ENCODE data around the gene FRMPD1. TPM values are rescaled to one million over a fixed set of nuclear protein-coding genes. Genes with fewer than 3 reads are reported as not detected.

Gene FRMPD1
- total and polyA plus RNA-seq, 9 donors, result 0.01 to 0.46 (median 0.26) TPM; not detected in 4

DNA sequence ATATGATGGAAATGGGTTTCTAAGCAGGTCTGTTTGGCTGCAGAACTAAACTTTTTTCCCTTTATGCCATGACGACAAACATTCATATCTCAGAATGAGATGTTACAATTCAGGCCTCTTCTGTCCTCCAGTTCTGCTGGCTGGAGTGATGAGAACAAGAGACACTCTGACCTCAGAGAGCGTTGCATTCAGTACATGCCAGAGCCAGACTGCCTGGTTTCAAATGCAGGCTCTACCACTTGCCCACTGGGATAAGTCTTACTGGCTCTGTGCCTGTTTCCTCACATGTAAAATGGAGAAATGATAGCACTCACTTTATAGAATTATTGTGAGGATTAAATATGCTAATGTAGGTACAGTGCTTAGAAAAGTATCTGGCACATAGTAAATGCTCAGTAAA, 33.6 kb upstream of the FRMPD1 start:
- WGBS, 3 donors, result 82 to 86% (median 83%) methylated on average over 2 of the region's 2 CpGs
- intact Hi-C loops (cut with DNase I), result no loop called here
- H3K36me3 ChIP-seq, result no peaks in the 10 kb centered on the region
- H3K27me3 ChIP-seq, result no peaks in the 10 kb centered on the region
- no peaks in the 10 kb centered on the region for H3K4me1 ChIP-seq (ENCODE audit: insufficient read depth)
- H3K27ac ChIP-seq, result no peak overlapping the region
- TF ChIP-seq POLR2A (IDR thresholded peaks at IDR 0.05) (no peak), EP300 (IDR thresholded peaks at IDR 0.05) (no peak)
- TF ChIP-seq, protein P1, sequence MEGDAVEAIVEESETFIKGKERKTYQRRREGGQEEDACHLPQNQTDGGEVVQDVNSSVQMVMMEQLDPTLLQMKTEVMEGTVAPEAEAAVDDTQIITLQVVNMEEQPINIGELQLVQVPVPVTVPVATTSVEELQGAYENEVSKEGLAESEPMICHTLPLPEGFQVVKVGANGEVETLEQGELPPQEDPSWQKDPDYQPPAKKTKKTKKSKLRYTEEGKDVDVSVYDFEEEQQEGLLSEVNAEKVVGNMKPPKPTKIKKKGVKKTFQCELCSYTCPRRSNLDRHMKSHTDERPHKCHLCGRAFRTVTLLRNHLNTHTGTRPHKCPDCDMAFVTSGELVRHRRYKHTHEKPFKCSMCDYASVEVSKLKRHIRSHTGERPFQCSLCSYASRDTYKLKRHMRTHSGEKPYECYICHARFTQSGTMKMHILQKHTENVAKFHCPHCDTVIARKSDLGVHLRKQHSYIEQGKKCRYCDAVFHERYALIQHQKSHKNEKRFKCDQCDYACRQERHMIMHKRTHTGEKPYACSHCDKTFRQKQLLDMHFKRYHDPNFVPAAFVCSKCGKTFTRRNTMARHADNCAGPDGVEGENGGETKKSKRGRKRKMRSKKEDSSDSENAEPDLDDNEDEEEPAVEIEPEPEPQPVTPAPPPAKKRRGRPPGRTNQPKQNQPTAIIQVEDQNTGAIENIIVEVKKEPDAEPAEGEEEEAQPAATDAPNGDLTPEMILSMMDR (IDR thresholded peaks at IDR 0.05), result no peak
- no peak for DNase-seq
- H3K9me3 ChIP-seq, result no peaks in the 10 kb centered on the region
- H3K4me3 ChIP-seq, result no peak overlapping the region

DNA sequence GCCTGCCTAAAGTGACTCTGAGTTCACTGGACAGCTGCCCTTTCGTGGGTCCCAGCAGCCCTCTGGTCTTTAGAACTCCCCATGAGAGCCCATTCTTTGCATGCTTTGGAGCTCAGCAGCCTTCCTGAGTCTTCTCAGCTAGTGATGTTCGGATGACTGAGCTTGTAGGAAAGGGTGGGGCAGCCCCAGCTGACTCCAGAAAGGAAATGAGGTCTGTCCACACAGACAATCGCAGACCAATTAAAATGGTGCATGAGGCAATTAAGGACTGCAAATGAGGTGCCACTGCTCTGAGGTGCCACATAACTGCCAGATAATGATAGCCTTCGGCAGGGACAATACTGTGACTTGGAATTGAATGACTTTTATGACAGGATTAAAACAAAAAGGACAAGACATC, 32.9 kb upstream of the FRMPD1 start:
- no peak for DNase-seq
- Histone ChIP-seq H3K4me1 (ENCODE audit: insufficient read depth) (no peaks in the 10 kb centered on the region), H3K36me3 (no peaks in the 10 kb centered on the region), H3K9me3 (no peaks in the 10 kb centered on the region), H3K27me3 (no peaks in the 10 kb centered on the region), H3K27ac (no peak overlapping the region), H3K4me3 (no peak overlapping the region)
- TF ChIP-seq, protein P1 (IDR thresholded peaks at IDR 0.05), result no peak
- TF ChIP-seq EP300 (IDR thresholded peaks at IDR 0.05), result no peak
- TF ChIP-seq POLR2A (IDR thresholded peaks at IDR 0.05), result no peak
- intact Hi-C loops (cut with DNase I), result no loop called here
- WGBS, 3 donors, result 69 to 73% (median 70%) methylated on average over 4 of the region's 4 CpGs

DNA sequence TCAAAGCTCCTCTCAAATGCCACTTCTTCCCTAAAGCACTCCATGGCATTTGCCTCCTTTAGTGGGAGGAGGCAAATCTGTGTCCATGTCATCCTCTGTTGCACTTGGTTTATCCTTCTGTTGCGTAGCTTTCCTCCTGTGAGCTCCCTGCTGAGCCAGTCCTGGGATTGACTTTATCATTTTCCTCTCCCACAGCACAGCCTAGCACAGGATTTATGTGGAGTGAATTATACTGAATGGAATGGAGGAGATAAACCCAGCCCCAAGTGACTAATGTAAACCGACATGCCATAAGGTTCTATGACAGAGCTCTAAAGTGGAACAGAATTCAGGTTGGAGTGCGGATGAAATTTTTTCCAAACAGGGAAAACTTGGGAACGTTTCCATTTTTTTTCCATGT, 31.9 kb upstream of the FRMPD1 start:
- Histone ChIP-seq H3K36me3 (no peaks in the 10 kb centered on the region), H3K27ac (no peak overlapping the region), H3K9me3 (no peaks in the 10 kb centered on the region), H3K27me3 (no peaks in the 10 kb centered on the region), H3K4me1 (ENCODE audit: insufficient read depth) (no peaks in the 10 kb centered on the region), H3K4me3 (no peak overlapping the region)
- TF ChIP-seq POLR2A (IDR thresholded peaks at IDR 0.05), result no peak
- TF ChIP-seq, protein P1 (IDR thresholded peaks at IDR 0.05), result no peak
- TF ChIP-seq EP300 (IDR thresholded peaks at IDR 0.05), result no peak
- intact Hi-C loops (cut with DNase I), result no loop called here
- WGBS, 3 donors, result 79 to 89% (median 88%) methylated on average over 4 of the region's 4 CpGs
- DNase-seq, result no peak

DNA sequence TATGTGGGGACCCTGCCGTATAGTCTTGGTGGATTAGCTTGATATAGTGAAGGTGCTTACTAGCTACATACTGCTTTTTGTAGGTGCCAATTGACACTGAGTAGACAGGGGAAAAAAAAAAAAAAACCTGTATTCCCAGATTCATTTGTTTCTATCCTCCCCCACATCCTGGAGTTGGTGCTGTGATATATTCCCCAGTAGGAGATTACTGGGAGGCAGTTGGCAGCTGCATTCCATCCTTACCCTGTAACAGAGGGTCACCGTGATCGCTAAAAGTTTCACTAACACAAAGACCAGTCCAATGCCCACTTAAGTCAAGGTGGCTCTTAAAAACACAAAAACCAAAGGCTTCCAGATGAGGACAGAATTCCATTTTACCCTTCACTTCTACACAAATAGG, 30.9 kb upstream of the FRMPD1 start:
- Histone ChIP-seq H3K9me3 (no peaks in the 10 kb centered on the region), H3K27me3 (no peaks in the 10 kb centered on the region), H3K4me1 (ENCODE audit: insufficient read depth) (no peaks in the 10 kb centered on the region), H3K27ac (no peak overlapping the region), H3K4me3 (no peak overlapping the region), H3K36me3 (no peaks in the 10 kb centered on the region)
- intact Hi-C loops (cut with DNase I), result no loop called here
- 47 to 64% (median 55%) methylated on average over 3 of the region's 3 CpGs for WGBS, 3 donors
- DNase-seq, result no peak
- no peak for TF ChIP-seq EP300 (IDR thresholded peaks at IDR 0.05)
- TF ChIP-seq, protein P1 (IDR thresholded peaks at IDR 0.05), result no peak
- TF ChIP-seq POLR2A (IDR thresholded peaks at IDR 0.05), result no peak

DNA sequence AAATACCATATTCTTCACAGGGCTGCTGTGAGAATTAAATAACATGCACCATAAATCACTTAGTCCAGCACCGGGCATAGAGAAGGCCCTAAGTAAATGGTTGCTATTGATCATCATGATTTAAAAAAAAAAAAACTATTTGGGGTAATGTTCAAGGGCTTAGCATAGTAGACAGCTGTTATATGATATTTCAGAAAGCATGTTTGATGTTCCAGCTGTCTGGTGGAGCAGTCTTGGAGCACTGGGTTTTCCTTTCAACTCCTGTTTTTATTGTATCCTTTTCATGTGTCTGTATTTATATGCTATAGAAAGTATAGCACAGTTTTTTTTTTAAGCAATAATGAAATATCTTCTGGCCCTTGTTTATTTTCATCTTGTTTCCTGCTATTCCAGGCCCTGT, 30.4 kb upstream of the FRMPD1 start:
- intact Hi-C loops (cut with DNase I), result no loop called here
- no peaks in the 10 kb centered on the region for H3K4me1 ChIP-seq (ENCODE audit: insufficient read depth)

More for the DNA sequence above, 30.4 kb upstream of the FRMPD1 start:
- TF ChIP-seq POLR2A (IDR thresholded peaks at IDR 0.05), result no peak
- TF ChIP-seq EP300 (IDR thresholded peaks at IDR 0.05), result no peak
- TF ChIP-seq, protein P1 (IDR thresholded peaks at IDR 0.05), result no peak
- 74 to 77% (median 74%) methylated on average over 1 of the region's 1 CpG for WGBS, 3 donors
- Histone ChIP-seq H3K36me3 (no peaks in the 10 kb centered on the region), H3K27ac (no peak overlapping the region), H3K27me3 (no peaks in the 10 kb centered on the region), H3K4me3 (no peak overlapping the region), H3K9me3 (no peaks in the 10 kb centered on the region)
- DNase-seq, result no peak

All from ovary (tissue), 9 donors.